Tibial nerve (tissue), 4 donors: Measurements from ENCODE around the gene INF2.

Experiments used
- CTCF ChIP-seq, 5 experiments: fragments of 200-600 bp in 3 of 5; fragments of 450-650 bp in 2 of 5; sonication (generic) in 3 of 5; IDR thresholded peaks; one replicate each; pipeline ENCODE4 v1.5.1; 2016 to 2019; ENCODE audit warnings: antibody characterized with exemption in 5 of 5, mild to moderate bottlenecking in 3 of 5, moderate library complexity in 2 of 5
- EP300 ChIP-seq, 2 donors: sonication (generic); formaldehyde crosslinking; IDR thresholded peaks; one replicate each; pipeline ENCODE4 v1.6.1; 2017; ENCODE audit warnings: antibody characterized with exemption in 2 of 2, mild to moderate bottlenecking in 1 of 2
- POLR2A ChIP-seq, 2 donors: fragments of 450-650 bp; IDR thresholded peaks; one replicate each; pipeline ENCODE4 v1.6.1; 2017; ENCODE audit warnings: antibody characterized with exemption in 2 of 2, mild to moderate bottlenecking in 2 of 2, moderate library complexity in 2 of 2

DNA sequence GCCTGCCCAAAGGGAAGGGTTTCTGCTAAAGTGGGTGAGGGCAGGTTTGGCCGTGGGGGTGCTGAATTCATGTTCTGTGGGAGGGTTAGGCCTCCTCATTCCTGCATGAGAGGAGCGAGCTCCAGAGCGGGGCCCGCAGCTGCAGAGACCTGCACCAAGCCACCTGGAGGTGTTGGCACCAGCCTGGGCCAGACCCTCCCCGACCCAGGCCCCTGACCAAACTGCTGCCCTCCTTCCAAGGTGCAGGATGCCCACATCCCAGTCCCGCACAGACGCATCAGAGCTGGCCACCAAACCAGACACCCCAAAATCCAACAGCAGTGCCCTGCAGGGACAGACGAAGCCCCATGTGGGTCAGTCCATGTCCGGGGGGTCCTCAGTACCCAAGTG lies 45.2 kb downstream of the INF2 start:
- no peak for TF ChIP-seq EP300 (IDR thresholded peaks at IDR 0.05)
- TF ChIP-seq CTCF (IDR thresholded peaks at IDR 0.05) = no peak
- TF ChIP-seq POLR2A (IDR thresholded peaks at IDR 0.05) = no peak
